GM23338 (cell line): ENCODE measurements around the gene HDAC8. TPM values are rescaled to one million over a fixed set of nuclear protein-coding genes. Genes with fewer than 3 reads are reported as not detected.

Source experiments
- ATAC-seq: fragments of 200-7000 bp; cut with Tn5 transposase; 3 replicates; pipeline ENCODE4 v1.9.1; 2020
- DNase-seq: peaks from one replicate; pipeline ENCODE4 v3.0.0-alpha.2; 2015; ENCODE audit warnings: low spot score
- H2AFZ ChIP-seq: fragments of 200-600 bp; sonication (generic); 2 replicates; pipeline ENCODE4 v1.8.0; 2016; ENCODE audit warnings: antibody characterized with exemption, mild to moderate bottlenecking, moderate library complexity
- H3F3A ChIP-seq: fragments of 200-600 bp; sonication (generic); replicated peaks from 2 replicates; pipeline ENCODE4 v1.8.0; 2017; ENCODE audit warnings: antibody characterized with exemption, mixed run types, low read depth
- H3K27ac ChIP-seq: fragments of 200-600 bp; sonication (generic); 2 replicates; pipeline ENCODE4 v1.6.1; 2016; ENCODE audit warnings: low read depth
- H3K27me3 ChIP-seq: fragments of 200-600 bp; sonication (generic); 2 replicates; pipeline ENCODE4 v1.8.0; 2016; ENCODE audit warnings: mild to moderate bottlenecking, mixed run types, moderate library complexity; ENCODE audit not compliant: insufficient read depth
- H3K36me3 ChIP-seq: fragments of 200-600 bp; sonication (generic); 2 replicates; pipeline ENCODE4 v1.8.0; 2016; ENCODE audit warnings: mild to moderate bottlenecking; ENCODE audit not compliant: insufficient read depth
- H3K4me1 ChIP-seq: fragments of 200-600 bp; sonication (generic); 2 replicates; pipeline ENCODE4 v1.8.0; 2016; ENCODE audit warnings: mild to moderate bottlenecking, moderate library complexity; ENCODE audit not compliant: insufficient read depth
- H3K4me2 ChIP-seq: fragments of 200-600 bp; sonication (generic); 2 replicates; pipeline ENCODE4 v1.7.1; 2017; ENCODE audit warnings: mixed run types
- H3K4me3 ChIP-seq: fragments of 200-600 bp; sonication (generic); 2 replicates; pipeline ENCODE4 v1.6.1; 2016; ENCODE audit warnings: mixed run types
- H3K79me2 ChIP-seq: fragments of 200-600 bp; sonication (generic); replicated peaks from 2 replicates; pipeline ENCODE4 v1.8.0; 2017; ENCODE audit warnings: mild to moderate bottlenecking; ENCODE audit not compliant: insufficient read depth
- H3K9me2 ChIP-seq: fragments of 200-600 bp; sonication (generic); 2 replicates; pipeline ENCODE4 v1.8.0; 2017; ENCODE audit not compliant: insufficient read depth
- H4K20me1 ChIP-seq: fragments of 200-600 bp; sonication (generic); replicated peaks from 2 replicates; pipeline ENCODE4 v1.8.0; 2017; ENCODE audit warnings: mild to moderate bottlenecking; ENCODE audit not compliant: insufficient read depth
- H3K27ac Mint-ChIP-seq: 2 replicates; pipeline ENCODE4 v1.8.0; 2020; ENCODE audit warnings: inconsistent platforms, mild to moderate bottlenecking, moderate library complexity, mixed read lengths
- H3K27me3 Mint-ChIP-seq: 3 replicates; pipeline ENCODE4 v1.8.0; 2022; ENCODE audit warnings: low read depth, mild to moderate bottlenecking, moderate library complexity, mixed read lengths, inconsistent platforms; ENCODE audit not compliant: insufficient read depth, poor library complexity
- H3K36me3 Mint-ChIP-seq: 3 replicates; pipeline ENCODE4 v1.8.0; 2021; ENCODE audit warnings: low read depth, mild to moderate bottlenecking, inconsistent platforms, moderate library complexity, mixed read lengths
- H3K4me1 Mint-ChIP-seq: 3 replicates; pipeline ENCODE4 v1.8.0; 2020; ENCODE audit warnings: mild to moderate bottlenecking, inconsistent platforms, mixed read lengths
- H3K4me3 Mint-ChIP-seq: 3 replicates; pipeline ENCODE4 v1.8.0; 2021; ENCODE audit warnings: moderate library complexity, mild to moderate bottlenecking, inconsistent platforms, mixed read lengths
- H3K9me3 Mint-ChIP-seq: 3 replicates; pipeline ENCODE4 v1.8.0; 2020; ENCODE audit warnings: moderate library complexity, mild to moderate bottlenecking, inconsistent platforms, mixed read lengths
- EZH2 ChIP-seq: fragments of 200-600 bp; sonication (generic); IDR thresholded peaks from one replicate; pipeline ENCODE4 v1.8.0; 2017; ENCODE audit warnings: antibody characterized with exemption, mild to moderate bottlenecking, low read depth; ENCODE audit not compliant: unreplicated experiment
- EZH2phosphoT487 ChIP-seq: fragments of 200-600 bp; sonication (generic); IDR thresholded peaks from one replicate; pipeline ENCODE4 v1.8.1; 2018; ENCODE audit warnings: antibody characterized with exemption; ENCODE audit not compliant: unreplicated experiment
- JUNB ChIP-seq: IDR thresholded peaks from one replicate; pipeline ENCODE4 v1.6.1; 2016; ENCODE audit warnings: antibody characterized with exemption; ENCODE audit not compliant: unreplicated experiment
- NANOG ChIP-seq: IDR thresholded peaks from 2 replicates; pipeline ENCODE4 v1.6.1; 2016; ENCODE audit warnings: antibody characterized with exemption, borderline replicate concordance
- POLR2AphosphoS5 ChIP-seq: IDR thresholded peaks from 2 replicates; pipeline ENCODE4 v1.6.1; 2016; ENCODE audit warnings: antibody characterized with exemption, low read depth
- REST ChIP-seq: IDR thresholded peaks from one replicate; pipeline ENCODE4 v1.6.1; 2018; ENCODE audit warnings: antibody characterized with exemption; ENCODE audit not compliant: unreplicated experiment
- STAT1 ChIP-seq: IDR thresholded peaks from one replicate; pipeline ENCODE4 v1.6.1; 2016; ENCODE audit warnings: antibody characterized with exemption; ENCODE audit not compliant: unreplicated experiment
- ZNF114 ChIP-seq: fragments of 250-450 bp; sonication (Bioruptor Pico); IDR thresholded peaks from 2 replicates; pipeline ENCODE4 v1.5.0; 2020; ENCODE audit warnings: mild to moderate bottlenecking, moderate library complexity
- ZNF331 ChIP-seq: fragments of 250-450 bp; sonication (Bioruptor Pico); IDR thresholded peaks from 2 replicates; pipeline ENCODE4 v1.5.0; 2020; ENCODE audit warnings: low read depth, mild to moderate bottlenecking, moderate library complexity
- ZNF462 ChIP-seq: fragments of 250-450 bp; sonication (Bioruptor Pico); IDR thresholded peaks from 2 replicates; pipeline ENCODE4 v1.5.0; 2020; ENCODE audit warnings: mild to moderate bottlenecking, moderate library complexity
- polyA plus RNA-seq: library from polyadenylated mRNA; unstranded; fragments of >200 nt; fragmentation: Nextera tagmentation; extraction: Ambion mirVana; gene quantifications from 2 replicates; pipeline ENCODE4 v1.2.1, GENCODE V29; 2016
- total RNA-seq: library from RNA; depleted of rRNA; stranded (reverse); fragments of >200 nt; shearing (Covaris generic); gene quantifications from 2 replicates; pipeline ENCODE4 v1.2.3, GENCODE V29; 2014
- TF ChIP-seq, protein P1 (sequence below): IDR thresholded peaks from 2 replicates; pipeline ENCODE4 v1.6.1; 2016; ENCODE audit warnings: antibody characterized with exemption
- TF ChIP-seq, protein P2 (sequence below), 2 experiments: fragments of 200-600 bp in 1 of 2; sonication (generic) in 1 of 2; conservative IDR thresholded peaks; 2 replicates each; pipeline versions ENCODE4 v1.5.1 to v1.6.1; 2016 to 2017; ENCODE audit warnings: antibody characterized with exemption in 2 of 2, low read depth in 2 of 2, mild to moderate bottlenecking in 2 of 2, moderate library complexity in 1 of 2

Gene HDAC8
- total and polyA plus RNA-seq, 2 experiments from 2014 or later = 21.6 to 28.7 TPM

- H3K4me1 Mint-ChIP-seq = peaks cover 13% of the 10 kb centered on the region
- H3K79me2 ChIP-seq = no peaks in the 10 kb centered on the region
- no peak overlapping the region for H3K4me3 ChIP-seq
- H4K20me1 ChIP-seq = no peaks in the 10 kb centered on the region
- TF ChIP-seq, protein P1, sequence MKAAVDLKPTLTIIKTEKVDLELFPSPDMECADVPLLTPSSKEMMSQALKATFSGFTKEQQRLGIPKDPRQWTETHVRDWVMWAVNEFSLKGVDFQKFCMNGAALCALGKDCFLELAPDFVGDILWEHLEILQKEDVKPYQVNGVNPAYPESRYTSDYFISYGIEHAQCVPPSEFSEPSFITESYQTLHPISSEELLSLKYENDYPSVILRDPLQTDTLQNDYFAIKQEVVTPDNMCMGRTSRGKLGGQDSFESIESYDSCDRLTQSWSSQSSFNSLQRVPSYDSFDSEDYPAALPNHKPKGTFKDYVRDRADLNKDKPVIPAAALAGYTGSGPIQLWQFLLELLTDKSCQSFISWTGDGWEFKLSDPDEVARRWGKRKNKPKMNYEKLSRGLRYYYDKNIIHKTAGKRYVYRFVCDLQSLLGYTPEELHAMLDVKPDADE = no peak
- TF ChIP-seq POLR2AphosphoS5 = no peak
- no peak for TF ChIP-seq ZNF462 (CRISPR knock-in tag)
- no peak for TF ChIP-seq EZH2phosphoT487
- no peak for TF ChIP-seq STAT1
- no peak for TF ChIP-seq EZH2
- no peak for TF ChIP-seq NANOG
- no peak for TF ChIP-seq ZNF331 (CRISPR knock-in tag)
- TF ChIP-seq REST = no peak
- no peak for TF ChIP-seq ZNF114
- no peak for TF ChIP-seq JUNB
- TF ChIP-seq, protein P2, sequence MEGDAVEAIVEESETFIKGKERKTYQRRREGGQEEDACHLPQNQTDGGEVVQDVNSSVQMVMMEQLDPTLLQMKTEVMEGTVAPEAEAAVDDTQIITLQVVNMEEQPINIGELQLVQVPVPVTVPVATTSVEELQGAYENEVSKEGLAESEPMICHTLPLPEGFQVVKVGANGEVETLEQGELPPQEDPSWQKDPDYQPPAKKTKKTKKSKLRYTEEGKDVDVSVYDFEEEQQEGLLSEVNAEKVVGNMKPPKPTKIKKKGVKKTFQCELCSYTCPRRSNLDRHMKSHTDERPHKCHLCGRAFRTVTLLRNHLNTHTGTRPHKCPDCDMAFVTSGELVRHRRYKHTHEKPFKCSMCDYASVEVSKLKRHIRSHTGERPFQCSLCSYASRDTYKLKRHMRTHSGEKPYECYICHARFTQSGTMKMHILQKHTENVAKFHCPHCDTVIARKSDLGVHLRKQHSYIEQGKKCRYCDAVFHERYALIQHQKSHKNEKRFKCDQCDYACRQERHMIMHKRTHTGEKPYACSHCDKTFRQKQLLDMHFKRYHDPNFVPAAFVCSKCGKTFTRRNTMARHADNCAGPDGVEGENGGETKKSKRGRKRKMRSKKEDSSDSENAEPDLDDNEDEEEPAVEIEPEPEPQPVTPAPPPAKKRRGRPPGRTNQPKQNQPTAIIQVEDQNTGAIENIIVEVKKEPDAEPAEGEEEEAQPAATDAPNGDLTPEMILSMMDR (conservative IDR thresholded peaks at IDR 0.05; ENCODE audit: low read depth in 2 of 2) = no peak
- H3K4me2 ChIP-seq = no peak overlapping the region
- no peaks in the 10 kb centered on the region for H3K4me1 ChIP-seq
- DNase-seq (no peak), ATAC-seq (peak; percentile 63)
- no peaks in the 10 kb centered on the region for H3K9me3 Mint-ChIP-seq
- no peak overlapping the region for H3K27ac ChIP-seq
- no peaks in the 10 kb centered on the region for H3F3A ChIP-seq
- H2AFZ ChIP-seq = no peak overlapping the region
- no peaks in the 10 kb centered on the region for H3K27me3 ChIP-seq
- no peaks in the 10 kb centered on the region for H3K36me3 Mint-ChIP-seq
- no peaks in the 10 kb centered on the region for H3K9me2 ChIP-seq
- H3K4me3 Mint-ChIP-seq = no peak overlapping the region
- no peak overlapping the region for H3K27ac Mint-ChIP-seq
- H3K27me3 Mint-ChIP-seq = peaks cover 2% of the 10 kb centered on the region
- no peaks in the 10 kb centered on the region for H3K36me3 ChIP-seq
These were observed 185.4 kb downstream of the HDAC8 start for GRCh38 chrX:72387247-72387646.
